GM23248 (cell line): ENCODE measurements around the gene DDX43. TPM values are rescaled to one million over a fixed set of nuclear protein-coding genes. Genes with fewer than 3 reads are reported as not detected.

Source experiments
- DNase-seq: peaks from one replicate; pipeline ENCODE4 v3.0.0-alpha.2; 2015
- H2AFZ ChIP-seq: fragments of 200-600 bp; sonication (generic); 2 replicates; pipeline ENCODE4 v1.6.1; 2016; ENCODE audit warnings: antibody characterized with exemption
- H3F3A ChIP-seq: fragments of 200-600 bp; sonication (generic); 2 replicates; pipeline ENCODE4 v1.6.1; 2016; ENCODE audit warnings: mild to moderate bottlenecking, antibody characterized with exemption, mixed run types; ENCODE audit not compliant: insufficient read depth
- H3K27ac ChIP-seq: fragments of 200-600 bp; sonication (generic); 2 replicates; pipeline ENCODE4 v1.5.1; 2016; ENCODE audit warnings: mild to moderate bottlenecking
- H3K27me3 ChIP-seq: fragments of 200-600 bp; sonication (generic); replicated peaks from 2 replicates; pipeline ENCODE4 v1.6.1; 2016; ENCODE audit warnings: mild to moderate bottlenecking; ENCODE audit not compliant: insufficient read depth
- H3K36me3 ChIP-seq: fragments of 200-600 bp; sonication (generic); 2 replicates; pipeline ENCODE4 v1.6.1; 2016; ENCODE audit warnings: low read depth, mild to moderate bottlenecking
- H3K4me1 ChIP-seq: fragments of 200-600 bp; sonication (generic); 2 replicates; pipeline ENCODE4 v1.6.1; 2016; ENCODE audit warnings: mild to moderate bottlenecking; ENCODE audit not compliant: insufficient read depth
- H3K4me2 ChIP-seq: fragments of 200-600 bp; sonication (generic); one replicate; pipeline ENCODE4 v1.6.1; 2016; ENCODE audit warnings: mild to moderate bottlenecking; ENCODE audit not compliant: unreplicated experiment
- H3K4me3 ChIP-seq: fragments of 200-600 bp; sonication (generic); 2 replicates; pipeline ENCODE4 v1.5.1; 2016; ENCODE audit warnings: mild to moderate bottlenecking
- H3K79me2 ChIP-seq: fragments of 200-600 bp; sonication (generic); 2 replicates; pipeline ENCODE4 v1.6.1; 2016; ENCODE audit warnings: mild to moderate bottlenecking; ENCODE audit not compliant: insufficient read depth
- H3K9ac ChIP-seq: fragments of 200-600 bp; sonication (generic); 2 replicates; pipeline ENCODE4 v1.6.1; 2016; ENCODE audit warnings: mild to moderate bottlenecking
- H3K9me2 ChIP-seq: fragments of 200-600 bp; sonication (generic); 2 replicates; pipeline ENCODE4 v1.6.1; 2016; ENCODE audit warnings: mixed run types, mild to moderate bottlenecking, moderate library complexity; ENCODE audit not compliant: insufficient read depth
- H3K9me3 ChIP-seq: fragments of 200-600 bp; sonication (generic); one replicate; pipeline ENCODE4 v1.6.1; 2017; ENCODE audit warnings: low read depth
- H4K20me1 ChIP-seq: fragments of 200-600 bp; sonication (generic); 2 replicates; pipeline ENCODE4 v1.6.0; 2016; ENCODE audit not compliant: insufficient read depth
- EZH2 ChIP-seq: fragments of 200-600 bp; sonication (generic); IDR thresholded peaks from 2 replicates; pipeline ENCODE4 v1.6.1; 2018; ENCODE audit warnings: antibody characterized with exemption, mild to moderate bottlenecking; ENCODE audit not compliant: insufficient read depth, poor library complexity, severe bottlenecking
- EZH2phosphoT487 ChIP-seq: fragments of 200-600 bp; sonication (generic); IDR thresholded peaks from 2 replicates; pipeline ENCODE4 v1.6.1; 2018; ENCODE audit warnings: antibody characterized with exemption, moderate library complexity, mild to moderate bottlenecking, low read depth; ENCODE audit not compliant: insufficient read depth
- WGBS, 2 experiments: methylation state at CpG; one replicate each; pipeline ENCODE4 v1.1.6; 2015 to 2017; ENCODE audit warnings: low lambda C conversion rate in 2 of 2, low coverage in 1 of 2; ENCODE audit errors: missing lambda C conversion rate in 2 of 2; 5-methylcytosine and 5-hydroxymethylcytosine counted together
- in situ Hi-C: fragments of 300-500 bp; cut with MboI; formaldehyde crosslinking; loops from 2 replicates; pipeline ENCODE4 v1.15.0; 2020
- polyA plus RNA-seq: library from polyadenylated mRNA; unstranded; fragments of >200 nt; fragmentation: Nextera tagmentation; extraction: Ambion mirVana; gene quantifications from 2 replicates; pipeline ENCODE4 v1.2.1, GENCODE V29; 2016
- total RNA-seq: library from RNA; depleted of rRNA; stranded (reverse); fragments of >200 nt; shearing (Covaris generic); gene quantifications from 2 replicates; pipeline ENCODE4 v1.2.3, GENCODE V29; 2014

The DDX43 gene
- total and polyA plus RNA-seq, 2 experiments from 2014 or later = 0.11 to 0.38 TPM

- WGBS, 2 experiments = 91 to 92% methylated on average over 23 of the region's 23 CpGs
- no peaks in the 10 kb centered on the region for H3K9me3 ChIP-seq
- H3K4me3 ChIP-seq = no peak within 1 kb of the TSS
- no peaks in the 10 kb centered on the region for H3K36me3 ChIP-seq
- H3K9me2 ChIP-seq = no peaks in the 10 kb centered on the region
- no peaks in the 10 kb centered on the region for H3K79me2 ChIP-seq
- no peak for DNase-seq
- no peaks in the 10 kb centered on the region for H3K27me3 ChIP-seq
- no peaks in the 10 kb centered on the region for H3K4me1 ChIP-seq
- H4K20me1 ChIP-seq = no peaks in the 10 kb centered on the region
- H3K4me2 ChIP-seq = no peak within 1 kb of the TSS
- no peaks in the 10 kb centered on the region for H3F3A ChIP-seq
- in situ Hi-C loops = no loop called here
- H2AFZ ChIP-seq = no peak within 1 kb of the TSS
- no peak within 1 kb of the TSS for H3K9ac ChIP-seq
- TF ChIP-seq EZH2phosphoT487 (no peak), EZH2 (no peak)
- no peak within 1 kb of the TSS for H3K27ac ChIP-seq
These were observed 32.3 kb upstream of the DDX43 start, which contains the start of gene KHDC3L for GRCh38 chr6:73362358-73362757. TSS of gene KHDC3L (plus strand) at chr6:73362658. CDS start at chr6:73362730, 72 bp downstream.

- H2AFZ ChIP-seq = no peak overlapping the region
- H3K9me2 ChIP-seq = no peaks in the 10 kb centered on the region
These were observed 31.6 kb upstream of the DDX43 start for GRCh38 chr6:73362869-73363536.

DNA sequence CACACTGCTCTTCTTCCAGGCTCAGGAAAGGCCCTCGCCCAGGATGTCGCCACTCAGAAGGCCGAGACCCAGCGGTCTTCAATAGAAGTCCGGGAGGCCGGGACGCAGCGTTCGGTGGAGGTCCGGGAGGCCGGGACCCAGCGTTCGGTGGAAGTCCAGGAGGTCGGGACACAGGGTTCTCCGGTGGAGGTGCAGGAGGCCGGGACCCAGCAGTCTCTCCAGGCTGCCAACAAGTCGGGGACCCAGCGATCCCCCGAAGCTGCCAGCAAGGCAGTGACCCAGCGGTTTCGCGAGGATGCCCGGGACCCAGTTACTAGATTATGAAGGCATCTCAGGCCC lies 31.1 kb upstream of the DDX43 start:
- no peak overlapping the region for H2AFZ ChIP-seq
- no peak overlapping the region for H3K4me3 ChIP-seq

More at GRCh38 chr6:73362869-73363536, 31.6 kb upstream of the DDX43 start:
- 82 to 86% methylated on average over 30 to 31 of the region's 31 CpGs for WGBS, 2 experiments
- H3F3A ChIP-seq = no peaks in the 10 kb centered on the region
- no peaks in the 10 kb centered on the region for H3K36me3 ChIP-seq
- DNase-seq = no peak
- H3K9ac ChIP-seq = no peak overlapping the region
- no peaks in the 10 kb centered on the region for H3K9me3 ChIP-seq
- H3K27me3 ChIP-seq = no peaks in the 10 kb centered on the region
- H3K4me1 ChIP-seq = no peaks in the 10 kb centered on the region
- no peak overlapping the region for H3K4me2 ChIP-seq
- no peaks in the 10 kb centered on the region for H3K79me2 ChIP-seq
- no peak for TF ChIP-seq EZH2phosphoT487
- TF ChIP-seq EZH2 = no peak
- in situ Hi-C loops = no loop called here
- no peak overlapping the region for H3K4me3 ChIP-seq
- no peaks in the 10 kb centered on the region for H4K20me1 ChIP-seq
- no peak overlapping the region for H3K27ac ChIP-seq

DNA sequence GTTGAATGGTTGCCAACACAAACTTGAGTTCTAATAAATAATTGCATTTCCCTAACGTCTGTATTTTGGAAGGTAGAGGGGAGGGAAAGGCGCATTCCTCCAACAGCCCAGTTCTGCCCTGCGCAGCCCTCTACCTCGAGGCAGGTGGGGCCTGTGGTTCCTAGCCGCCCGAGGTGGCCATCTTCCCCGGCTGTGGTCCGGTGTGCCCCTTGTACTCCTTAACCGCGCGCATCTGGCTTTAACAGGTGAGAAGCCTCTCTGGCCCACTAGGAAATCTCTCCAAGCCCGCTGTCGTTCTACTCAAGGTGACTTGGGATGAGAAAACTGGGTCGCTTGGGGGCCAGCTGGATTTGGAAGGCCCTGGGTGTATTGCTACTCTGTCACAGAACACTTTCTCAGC lies 30.5 kb upstream of the DDX43 start:
- 76 to 84% methylated on average over 13 to 14 of the region's 14 CpGs for WGBS, 2 experiments
- Histone ChIP-seq H3K4me2 (no peak overlapping the region), H3K9me3 (no peaks in the 10 kb centered on the region), H3K27ac (no peak overlapping the region), H2AFZ (no peak overlapping the region), H3K27me3 (0 out of 2 replicates have a peak, but pooled peaks cover 5% of the 10 kb centered on the region), H3F3A (no peaks in the 10 kb centered on the region), H3K36me3 (no peaks in the 10 kb centered on the region), H3K4me1 (no peaks in the 10 kb centered on the region), H3K9ac (no peak overlapping the region), H3K9me2 (no peaks in the 10 kb centered on the region), H4K20me1 (no peaks in the 10 kb centered on the region), H3K4me3 (no peak overlapping the region), H3K79me2 (no peaks in the 10 kb centered on the region)
- in situ Hi-C loops = no loop called here
- TF ChIP-seq EZH2phosphoT487 (no peak), EZH2 (no peak)
- DNase-seq = no peak

More for the DNA sequence above, 31.1 kb upstream of the DDX43 start:
- Histone ChIP-seq H3K4me1 (no peaks in the 10 kb centered on the region), H3K9ac (no peak overlapping the region), H3K4me2 (no peak overlapping the region), H3K79me2 (no peaks in the 10 kb centered on the region), H3K27ac (no peak overlapping the region), H3F3A (no peaks in the 10 kb centered on the region), H4K20me1 (no peaks in the 10 kb centered on the region), H3K36me3 (no peaks in the 10 kb centered on the region), H3K9me3 (no peaks in the 10 kb centered on the region), H3K9me2 (no peaks in the 10 kb centered on the region), H3K27me3 (0 out of 2 replicates have a peak, but pooled peaks cover 4% of the 10 kb centered on the region)
- TF ChIP-seq EZH2phosphoT487 (no peak), EZH2 (no peak)
- in situ Hi-C loops = no loop called here
- 89 to 94% methylated on average over 23 of the region's 23 CpGs for WGBS, 2 experiments
- DNase-seq = no peak
